ENCODE results near the gene TMEM179.

TMEM179 gene

DNA sequence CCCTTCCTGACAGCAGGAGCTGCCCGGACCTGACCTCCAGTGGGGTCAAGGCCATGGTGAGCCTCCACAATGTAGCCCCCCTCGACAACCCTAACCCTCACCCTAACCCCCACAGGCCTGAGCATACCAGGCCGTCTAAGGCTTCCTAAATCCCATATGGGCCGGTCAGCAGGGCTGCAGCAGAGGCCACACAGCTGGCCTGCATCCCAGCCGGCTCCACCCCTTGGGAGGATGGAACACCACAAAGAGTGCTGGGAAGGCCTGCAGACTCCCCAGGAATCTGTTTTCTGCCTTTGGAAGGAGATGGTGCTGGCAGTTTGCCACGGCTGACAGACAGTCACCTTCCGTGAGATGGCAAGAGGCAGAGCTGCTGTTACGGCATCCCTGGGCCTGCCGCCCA is 2.8 kb downstream of the TMEM179 start:
- TF ChIP-seq, protein P1, sequence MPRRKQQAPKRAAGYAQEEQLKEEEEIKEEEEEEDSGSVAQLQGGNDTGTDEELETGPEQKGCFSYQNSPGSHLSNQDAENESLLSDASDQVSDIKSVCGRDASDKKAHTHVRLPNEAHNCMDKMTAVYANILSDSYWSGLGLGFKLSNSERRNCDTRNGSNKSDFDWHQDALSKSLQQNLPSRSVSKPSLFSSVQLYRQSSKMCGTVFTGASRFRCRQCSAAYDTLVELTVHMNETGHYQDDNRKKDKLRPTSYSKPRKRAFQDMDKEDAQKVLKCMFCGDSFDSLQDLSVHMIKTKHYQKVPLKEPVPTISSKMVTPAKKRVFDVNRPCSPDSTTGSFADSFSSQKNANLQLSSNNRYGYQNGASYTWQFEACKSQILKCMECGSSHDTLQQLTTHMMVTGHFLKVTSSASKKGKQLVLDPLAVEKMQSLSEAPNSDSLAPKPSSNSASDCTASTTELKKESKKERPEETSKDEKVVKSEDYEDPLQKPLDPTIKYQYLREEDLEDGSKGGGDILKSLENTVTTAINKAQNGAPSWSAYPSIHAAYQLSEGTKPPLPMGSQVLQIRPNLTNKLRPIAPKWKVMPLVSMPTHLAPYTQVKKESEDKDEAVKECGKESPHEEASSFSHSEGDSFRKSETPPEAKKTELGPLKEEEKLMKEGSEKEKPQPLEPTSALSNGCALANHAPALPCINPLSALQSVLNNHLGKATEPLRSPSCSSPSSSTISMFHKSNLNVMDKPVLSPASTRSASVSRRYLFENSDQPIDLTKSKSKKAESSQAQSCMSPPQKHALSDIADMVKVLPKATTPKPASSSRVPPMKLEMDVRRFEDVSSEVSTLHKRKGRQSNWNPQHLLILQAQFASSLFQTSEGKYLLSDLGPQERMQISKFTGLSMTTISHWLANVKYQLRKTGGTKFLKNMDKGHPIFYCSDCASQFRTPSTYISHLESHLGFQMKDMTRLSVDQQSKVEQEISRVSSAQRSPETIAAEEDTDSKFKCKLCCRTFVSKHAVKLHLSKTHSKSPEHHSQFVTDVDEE (CRISPR knock-in tag; IDR thresholded peaks at IDR 0.05), result peak; percentile 38; the same call in 1 of the 2 replicates
- peak; percentile 16; the same call in 1 of the 2 replicates for TF ChIP-seq TCF4 (CRISPR knock-in tag; IDR thresholded peaks at IDR 0.05; ENCODE audit: borderline replicate concordance)
- no peak for TF ChIP-seq ZFP30 (CRISPR knock-in tag; IDR thresholded peaks at IDR 0.05)
- no peak for TF ChIP-seq CSDC2 (CRISPR knock-in tag; IDR thresholded peaks at IDR 0.05)
- ATAC-seq, result peak; percentile 44; the same call in 2 of the 3 replicates

DNA sequence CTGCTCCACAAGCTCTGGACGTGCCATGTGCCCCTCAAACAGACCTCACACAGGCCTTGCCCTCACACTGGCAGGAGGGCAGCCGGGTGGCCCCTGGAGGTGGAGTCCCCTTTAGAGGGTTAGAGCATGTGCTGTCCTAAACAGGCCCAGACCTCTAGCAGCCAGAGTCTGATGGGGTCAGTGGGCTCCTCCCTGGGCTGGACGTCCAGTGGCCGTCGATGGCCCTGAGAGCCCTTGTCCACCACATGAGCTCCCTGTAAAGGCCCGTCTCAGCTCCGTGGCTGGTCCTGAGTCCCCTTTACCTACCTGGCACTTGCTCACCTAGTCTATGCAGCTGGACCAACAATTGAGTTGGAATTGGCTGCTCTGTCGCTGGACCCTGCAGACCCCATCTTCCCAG is 3.8 kb downstream of the TMEM179 start:
- ATAC-seq, result no peak
- TF ChIP-seq, protein P2, sequence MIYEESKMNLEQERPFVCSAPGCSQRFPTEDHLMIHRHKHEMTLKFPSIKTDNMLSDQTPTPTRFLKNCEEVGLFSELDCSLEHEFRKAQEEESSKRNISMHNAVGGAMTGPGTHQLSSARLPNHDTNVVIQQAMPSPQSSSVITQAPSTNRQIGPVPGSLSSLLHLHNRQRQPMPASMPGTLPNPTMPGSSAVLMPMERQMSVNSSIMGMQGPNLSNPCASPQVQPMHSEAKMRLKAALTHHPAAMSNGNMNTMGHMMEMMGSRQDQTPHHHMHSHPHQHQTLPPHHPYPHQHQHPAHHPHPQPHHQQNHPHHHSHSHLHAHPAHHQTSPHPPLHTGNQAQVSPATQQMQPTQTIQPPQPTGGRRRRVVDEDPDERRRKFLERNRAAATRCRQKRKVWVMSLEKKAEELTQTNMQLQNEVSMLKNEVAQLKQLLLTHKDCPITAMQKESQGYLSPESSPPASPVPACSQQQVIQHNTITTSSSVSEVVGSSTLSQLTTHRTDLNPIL (CRISPR knock-in tag; IDR thresholded peaks at IDR 0.05; ENCODE audit: low read depth), result no peak
- TF ChIP-seq TCF4 (CRISPR knock-in tag; IDR thresholded peaks at IDR 0.05; ENCODE audit: borderline replicate concordance), result no peak
- TF ChIP-seq GLIS3 (CRISPR knock-in tag; IDR thresholded peaks at IDR 0.05), result no peak
- TF ChIP-seq ZFP30 (CRISPR knock-in tag; IDR thresholded peaks at IDR 0.05), result no peak
- TF ChIP-seq TOX (CRISPR knock-in tag; IDR thresholded peaks at IDR 0.05; ENCODE audit: borderline replicate concordance), result no peak
- no peak for TF ChIP-seq ZNF70 (CRISPR knock-in tag; IDR thresholded peaks at IDR 0.05)
- TF ChIP-seq, protein P3, sequence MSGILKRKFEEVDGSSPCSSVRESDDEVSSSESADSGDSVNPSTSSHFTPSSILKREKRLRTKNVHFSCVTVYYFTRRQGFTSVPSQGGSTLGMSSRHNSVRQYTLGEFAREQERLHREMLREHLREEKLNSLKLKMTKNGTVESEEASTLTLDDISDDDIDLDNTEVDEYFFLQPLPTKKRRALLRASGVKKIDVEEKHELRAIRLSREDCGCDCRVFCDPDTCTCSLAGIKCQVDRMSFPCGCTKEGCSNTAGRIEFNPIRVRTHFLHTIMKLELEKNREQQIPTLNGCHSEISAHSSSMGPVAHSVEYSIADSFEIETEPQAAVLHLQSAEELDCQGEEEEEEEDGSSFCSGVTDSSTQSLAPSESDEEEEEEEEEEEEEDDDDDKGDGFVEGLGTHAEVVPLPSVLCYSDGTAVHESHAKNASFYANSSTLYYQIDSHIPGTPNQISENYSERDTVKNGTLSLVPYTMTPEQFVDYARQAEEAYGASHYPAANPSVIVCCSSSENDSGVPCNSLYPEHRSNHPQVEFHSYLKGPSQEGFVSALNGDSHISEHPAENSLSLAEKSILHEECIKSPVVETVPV (CRISPR knock-in tag; IDR thresholded peaks at IDR 0.05), result no peak
- no peak for TF ChIP-seq ZFP3 (CRISPR knock-in tag; IDR thresholded peaks at IDR 0.05)

DNA sequence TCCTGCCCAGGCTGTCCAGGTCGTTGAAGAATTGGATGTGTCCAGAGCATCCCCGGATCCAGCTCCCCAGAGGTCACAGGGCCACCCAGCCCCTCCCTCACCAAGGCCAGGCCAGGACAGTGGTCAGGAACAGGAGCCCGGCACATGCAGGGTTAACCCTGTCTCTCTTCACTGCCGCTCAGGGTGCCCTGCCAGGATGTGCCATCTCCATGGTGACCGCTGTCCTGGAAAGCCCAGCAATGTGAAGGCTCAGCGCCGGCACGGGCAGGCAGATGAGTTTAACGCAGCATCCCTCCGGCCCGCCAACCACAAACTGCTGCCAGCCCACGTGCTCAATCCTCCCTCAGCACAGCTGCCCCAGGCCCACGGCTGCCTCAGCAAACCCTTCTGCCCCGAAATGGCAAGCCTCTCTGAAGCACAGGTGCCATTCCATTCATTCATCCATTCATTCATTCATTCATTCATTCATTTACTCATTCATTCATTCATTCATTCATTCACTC is 4.4 kb downstream of the TMEM179 start:
- ATAC-seq, result peak; percentile 70
- TF ChIP-seq RARB (CRISPR knock-in tag; IDR thresholded peaks at IDR 0.05) (no peak), TCF4 (CRISPR knock-in tag; IDR thresholded peaks at IDR 0.05; ENCODE audit: borderline replicate concordance) (peak; percentile 33; the same call in 1 of the 2 replicates)

DNA sequence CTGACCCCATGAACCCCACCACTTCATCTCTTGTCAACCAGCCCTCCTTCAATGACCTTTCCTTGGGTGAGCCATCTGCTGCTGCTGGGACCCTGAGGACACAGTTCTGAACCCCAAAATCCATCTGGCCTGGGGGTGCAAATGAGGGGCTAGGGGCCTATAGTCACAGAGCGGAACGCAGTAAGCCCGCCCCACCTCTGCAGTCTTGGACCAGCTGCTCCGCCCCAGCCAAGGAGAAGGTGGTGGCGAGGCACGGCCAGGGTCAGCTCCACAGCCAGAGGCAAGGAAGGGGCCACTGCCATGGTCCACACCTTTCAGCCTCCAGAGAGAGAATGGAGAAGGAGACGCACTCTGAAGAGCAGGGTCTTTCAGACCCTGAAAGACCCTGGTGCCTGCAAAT is 5.1 kb downstream of the TMEM179 start:
- no peak for ATAC-seq
- TF ChIP-seq ARNTL (CRISPR knock-in tag; IDR thresholded peaks at IDR 0.05; ENCODE audit: borderline replicate concordance, low read depth), result no peak
- TF ChIP-seq ESRRG (CRISPR knock-in tag; IDR thresholded peaks at IDR 0.05), result no peak
- TF ChIP-seq RARB (CRISPR knock-in tag; IDR thresholded peaks at IDR 0.05), result no peak
- no peak for TF ChIP-seq ZNF70 (CRISPR knock-in tag; IDR thresholded peaks at IDR 0.05)
- TF ChIP-seq TCF4 (CRISPR knock-in tag; IDR thresholded peaks at IDR 0.05; ENCODE audit: borderline replicate concordance), result no peak
- no peak for TF ChIP-seq PPARA (CRISPR knock-in tag; IDR thresholded peaks at IDR 0.05; ENCODE audit: borderline replicate concordance)
- no peak for TF ChIP-seq ZC3H10 (CRISPR knock-in tag; IDR thresholded peaks at IDR 0.05)
- TF ChIP-seq ZFP30 (CRISPR knock-in tag; IDR thresholded peaks at IDR 0.05), result no peak
- TF ChIP-seq, protein P1 (CRISPR knock-in tag; IDR thresholded peaks at IDR 0.05), result no peak
- no peak for TF ChIP-seq ZFP3 (CRISPR knock-in tag; IDR thresholded peaks at IDR 0.05)
- TF ChIP-seq CSDC2 (CRISPR knock-in tag; IDR thresholded peaks at IDR 0.05), result no peak
- TF ChIP-seq, protein P4, sequence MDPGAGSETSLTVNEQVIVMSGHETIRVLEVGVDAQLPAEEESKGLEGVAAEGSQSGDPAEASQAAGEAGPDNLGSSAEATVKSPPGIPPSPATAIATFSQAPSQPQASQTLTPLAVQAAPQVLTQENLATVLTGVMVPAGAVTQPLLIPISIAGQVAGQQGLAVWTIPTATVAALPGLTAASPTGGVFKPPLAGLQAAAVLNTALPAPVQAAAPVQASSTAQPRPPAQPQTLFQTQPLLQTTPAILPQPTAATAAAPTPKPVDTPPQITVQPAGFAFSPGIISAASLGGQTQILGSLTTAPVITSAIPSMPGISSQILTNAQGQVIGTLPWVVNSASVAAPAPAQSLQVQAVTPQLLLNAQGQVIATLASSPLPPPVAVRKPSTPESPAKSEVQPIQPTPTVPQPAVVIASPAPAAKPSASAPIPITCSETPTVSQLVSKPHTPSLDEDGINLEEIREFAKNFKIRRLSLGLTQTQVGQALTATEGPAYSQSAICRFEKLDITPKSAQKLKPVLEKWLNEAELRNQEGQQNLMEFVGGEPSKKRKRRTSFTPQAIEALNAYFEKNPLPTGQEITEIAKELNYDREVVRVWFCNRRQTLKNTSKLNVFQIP (CRISPR knock-in tag; IDR thresholded peaks at IDR 0.05; ENCODE audit: borderline replicate concordance, low read depth), result no peak
- no peak for TF ChIP-seq ISL1 (CRISPR knock-in tag; IDR thresholded peaks at IDR 0.05)
- TF ChIP-seq ZNF565 (CRISPR knock-in tag; conservative IDR thresholded peaks at IDR 0.05; ENCODE audit: low read depth), result no peak
- TF ChIP-seq ZNF8 (CRISPR knock-in tag; IDR thresholded peaks at IDR 0.05), result no peak
- no peak for TF ChIP-seq OSR1 (CRISPR knock-in tag; IDR thresholded peaks at IDR 0.05)
- TF ChIP-seq, protein P5, sequence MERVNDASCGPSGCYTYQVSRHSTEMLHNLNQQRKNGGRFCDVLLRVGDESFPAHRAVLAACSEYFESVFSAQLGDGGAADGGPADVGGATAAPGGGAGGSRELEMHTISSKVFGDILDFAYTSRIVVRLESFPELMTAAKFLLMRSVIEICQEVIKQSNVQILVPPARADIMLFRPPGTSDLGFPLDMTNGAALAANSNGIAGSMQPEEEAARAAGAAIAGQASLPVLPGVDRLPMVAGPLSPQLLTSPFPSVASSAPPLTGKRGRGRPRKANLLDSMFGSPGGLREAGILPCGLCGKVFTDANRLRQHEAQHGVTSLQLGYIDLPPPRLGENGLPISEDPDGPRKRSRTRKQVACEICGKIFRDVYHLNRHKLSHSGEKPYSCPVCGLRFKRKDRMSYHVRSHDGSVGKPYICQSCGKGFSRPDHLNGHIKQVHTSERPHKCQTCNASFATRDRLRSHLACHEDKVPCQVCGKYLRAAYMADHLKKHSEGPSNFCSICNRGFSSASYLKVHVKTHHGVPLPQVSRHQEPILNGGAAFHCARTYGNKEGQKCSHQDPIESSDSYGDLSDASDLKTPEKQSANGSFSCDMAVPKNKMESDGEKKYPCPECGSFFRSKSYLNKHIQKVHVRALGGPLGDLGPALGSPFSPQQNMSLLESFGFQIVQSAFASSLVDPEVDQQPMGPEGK (CRISPR knock-in tag; IDR thresholded peaks at IDR 0.05; ENCODE audit: borderline replicate concordance), result no peak
- no peak for TF ChIP-seq BACH2 (CRISPR knock-in tag; IDR thresholded peaks at IDR 0.05; ENCODE audit: borderline replicate concordance)
- TF ChIP-seq, protein P3 (CRISPR knock-in tag; IDR thresholded peaks at IDR 0.05), result no peak

Data from SK-N-SH treated with all-trans-retinoic acid at 6 μM for 48 hours (cell line).